Uterus (tissue), 4 donors: ENCODE results near the gene FCHSD2. TPM values are rescaled to one million over a fixed set of nuclear protein-coding genes. Genes with fewer than 3 reads are reported as not detected.

Experiments
- DNase-seq, 2 donors: peaks; one replicate each; pipeline ENCODE4 v3.0.0-alpha.2; 2019 to 2020
- H3K27ac ChIP-seq, 2 donors: fragments of 200-600 bp; sonication (generic); 1 replicate in 1 of 2; 2 replicates in 1 of 2; pipeline ENCODE4 v1.5.1; 2016 to 2018
- H3K27me3 ChIP-seq, 2 donors: fragments of 200-600 bp; sonication (generic); one replicate each; pipeline ENCODE4 v1.5.1; 2018 to 2019; ENCODE audit warnings: control low read depth in 1 of 2
- H3K36me3 ChIP-seq, 2 donors: fragments of 200-600 bp; sonication (generic); one replicate each; pipeline ENCODE4 v1.5.1; 2019; ENCODE audit warnings: control low read depth in 1 of 2
- H3K4me1 ChIP-seq, 2 donors: fragments of 200-600 bp; sonication (generic); one replicate each; pipeline ENCODE4 v1.5.1; 2018 to 2019; ENCODE audit warnings: control low read depth in 1 of 2
- H3K4me3 ChIP-seq, 2 donors: fragments of 200-600 bp; sonication (generic); 1 replicate in 1 of 2; 2 replicates in 1 of 2; pipeline ENCODE4 v1.5.1; 2018 to 2019; ENCODE audit warnings: mild to moderate bottlenecking in 1 of 2
- H3K9me3 ChIP-seq, 2 donors: fragments of 200-600 bp; sonication (generic); one replicate each; pipeline ENCODE4 v1.5.1; 2019; ENCODE audit warnings: control low read depth in 1 of 2
- CTCF ChIP-seq, 4 experiments: fragments of 200-600 bp in 2 of 4; fragments of 450-650 bp in 2 of 4; sonication (generic) in 2 of 4; IDR thresholded peaks; one replicate each; pipeline ENCODE4 v1.5.1; 2016 to 2019; ENCODE audit warnings: antibody characterized with exemption in 4 of 4, mild to moderate bottlenecking in 2 of 4, moderate library complexity in 1 of 4
- POLR2A ChIP-seq, 2 donors: fragments of 450-650 bp; IDR thresholded peaks; one replicate each; pipeline ENCODE4 v1.6.1; 2016; ENCODE audit warnings: antibody characterized with exemption in 2 of 2, mild to moderate bottlenecking in 1 of 2, moderate library complexity in 1 of 2
- intact Hi-C: fragments of 100-400 bp; cut with DNase I; formaldehyde crosslinking; loops from one replicate; pipeline ENCODE4 v1.15.1; 2023; ENCODE audit warnings: low total_unique reads
- total RNA-seq, 4 donors: library from RNA; depleted of rRNA in 3 of 4; stranded (reverse); fragments of >200 nt in 3 of 4; gene quantifications; one replicate each; pipeline versions ENCODE4 v1.1.0 to v1.2.4, GENCODE V29; 2014 to 2023
- donor health status: DM: yes; HTN: yes; CAD: no.

FCHSD2 gene
- total RNA-seq, 4 donors from 2014 or later, result 13.6 to 73.9 (median 27.7) TPM

GRCh38 chr11:72875736-72876135 is 266.4 kb downstream of the FCHSD2 start:
- Histone ChIP-seq H3K4me3 (no peak overlapping the region), H3K27me3 (no peaks in the 10 kb centered on the region), H3K9me3 (no peaks in the 10 kb centered on the region), H3K36me3 (no peaks in the 10 kb centered on the region), H3K4me1 (no peaks in the 10 kb centered on the region), H3K27ac (no peak overlapping the region)
- intact Hi-C loops, result no loop called here
- no peak for DNase-seq
- TF ChIP-seq CTCF (IDR thresholded peaks at IDR 0.05), result no peak
- TF ChIP-seq POLR2A (IDR thresholded peaks at IDR 0.05), result no peak

DNA sequence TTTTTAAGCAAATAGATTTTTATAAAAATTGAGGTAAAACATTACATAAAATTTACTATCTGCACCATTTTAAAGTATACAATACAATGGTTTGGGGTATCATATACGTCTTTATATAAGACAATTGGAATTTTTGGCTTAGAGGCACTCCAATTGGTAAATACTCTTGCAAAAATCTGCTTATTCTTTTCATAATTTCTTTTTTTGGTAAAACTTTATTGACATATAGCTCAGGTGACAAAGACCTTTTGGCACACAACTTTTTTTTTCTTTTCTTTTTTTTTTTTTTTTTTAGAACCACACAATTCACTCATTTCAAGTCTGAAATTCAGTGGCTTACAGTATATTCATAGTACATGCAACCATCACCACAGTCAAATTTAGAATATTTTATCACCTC is 270.1 kb downstream of the FCHSD2 start:
- Histone ChIP-seq H3K9me3 (no peaks in the 10 kb centered on the region), H3K4me1 (no peaks in the 10 kb centered on the region), H3K4me3 (no peak overlapping the region), H3K36me3 (no peaks in the 10 kb centered on the region), H3K27ac (no peak overlapping the region), H3K27me3 (no peaks in the 10 kb centered on the region)
- no peak for TF ChIP-seq POLR2A (IDR thresholded peaks at IDR 0.05)
- no peak for TF ChIP-seq CTCF (IDR thresholded peaks at IDR 0.05)
- no peak for DNase-seq
- intact Hi-C loops, result no loop called here

GRCh38 chr11:72871119-72871518 is 271.0 kb downstream of the FCHSD2 start:
- intact Hi-C loops, result no loop called here
- TF ChIP-seq POLR2A (IDR thresholded peaks at IDR 0.05) (no peak), CTCF (IDR thresholded peaks at IDR 0.05) (no peak)
- H3K27ac ChIP-seq, result no peak overlapping the region
- H3K27me3 ChIP-seq, result no peaks in the 10 kb centered on the region
- no peak overlapping the region for H3K4me3 ChIP-seq
- no peaks in the 10 kb centered on the region for H3K4me1 ChIP-seq
- H3K9me3 ChIP-seq, result no peaks in the 10 kb centered on the region
- DNase-seq, result no peak
- H3K36me3 ChIP-seq, result no peaks in the 10 kb centered on the region

- Histone ChIP-seq H3K27ac (no peak overlapping the region), H3K27me3 (no peaks in the 10 kb centered on the region), H3K4me1 (peaks cover 0 to 2% of the 10 kb centered on the region in 2 donors), H3K9me3 (no peaks in the 10 kb centered on the region), H3K36me3 (no peaks in the 10 kb centered on the region), H3K4me3 (no peak overlapping the region)
- intact Hi-C loops, result no loop called here
- TF ChIP-seq CTCF (IDR thresholded peaks at IDR 0.05) (no peak), POLR2A (IDR thresholded peaks at IDR 0.05) (no peak)
- DNase-seq, result no peak
These were observed 272.3 kb downstream of the FCHSD2 start for GRCh38 chr11:72869831-72870230.

- no peak overlapping the region for H3K4me3 ChIP-seq
- no peaks in the 10 kb centered on the region for H3K9me3 ChIP-seq
- no peaks in the 10 kb centered on the region for H3K36me3 ChIP-seq
- intact Hi-C loops, result no loop called here
- H3K4me1 ChIP-seq, result peaks cover 4 to 6% of the 10 kb centered on the region in 2 donors
- H3K27ac ChIP-seq, result no peak overlapping the region
- H3K27me3 ChIP-seq, result no peaks in the 10 kb centered on the region
- TF ChIP-seq CTCF (IDR thresholded peaks at IDR 0.05), result no peak
- TF ChIP-seq POLR2A (IDR thresholded peaks at IDR 0.05), result no peak
- no peak for DNase-seq
These were observed 274.1 kb downstream of the FCHSD2 start for GRCh38 chr11:72867970-72868369.
